T-helper 2 cell (primary cell): Measurements from ENCODE around the gene KBTBD12.
"Not testable (repeated sequence)": the region's sequence is repeated elsewhere in the genome, so short reads cannot be mapped to it uniquely, and the experiment has no call there.

Experiments
- DNase-seq, 5 experiments: peaks; one replicate each; pipeline versions ENCODE4 v3.0.0 to v3.0.0-alpha.2; 2012 to 2022
- total RNA-seq, 2 donors: gene quantifications; one replicate each; lab custom pipeline; 2026; lab: John Stamatoyannopoulos, UW

The KBTBD12 gene
- 0 reads per million in 2 donors for total RNA-seq

- no peak for DNase-seq
Measured at GRCh38 chr3:127915115-127915936, at the start of gene KBTBD12. Gene KBTBD12 (plus strand): TSS chr3:127915232. CDS start chr3:127923062, 7,830 bp downstream.

- no peak for DNase-seq
Measured at GRCh38 chr3:127865941-127866340, 49.1 kb upstream of the KBTBD12 start.

GRCh38 chr3:127867412-127867811 is 47.6 kb upstream of the KBTBD12 start:
- no peak for DNase-seq

GRCh38 chr3:127867986-127868385 is 47.0 kb upstream of the KBTBD12 start:
- DNase-seq = peak in 1 of 5 experiments; percentile 24

- DNase-seq = no peak
Measured at GRCh38 chr3:127870156-127870555, 44.9 kb upstream of the KBTBD12 start.

- DNase-seq = not testable (repeated sequence)
Measured at GRCh38 chr3:127874097-127874496, 40.9 kb upstream of the KBTBD12 start.

- no peak for DNase-seq
Measured at GRCh38 chr3:127881586-127881985, 33.4 kb upstream of the KBTBD12 start.

GRCh38 chr3:127884041-127884440 is 31.0 kb upstream of the KBTBD12 start:
- no peak for DNase-seq

GRCh38 chr3:127886231-127886955 is 28.6 kb upstream of the KBTBD12 start:
- DNase-seq = no peak

- no peak for DNase-seq
Measured at GRCh38 chr3:127886956-127887231, 28.1 kb upstream of the KBTBD12 start.

- no peak for DNase-seq
Measured at GRCh38 chr3:127887321-127887720, 27.7 kb upstream of the KBTBD12 start.

- DNase-seq = no peak
Measured at GRCh38 chr3:127888156-127888555, 26.9 kb upstream of the KBTBD12 start.

GRCh38 chr3:127888564-127889107 is 26.4 kb upstream of the KBTBD12 start:
- no peak for DNase-seq

- no peak for DNase-seq
Measured at GRCh38 chr3:127889461-127889863, 25.6 kb upstream of the KBTBD12 start.

GRCh38 chr3:127889976-127890650 is 24.9 kb upstream of the KBTBD12 start:
- DNase-seq = no peak

- DNase-seq = peak in 1 of 5 experiments; percentile 67
Measured at GRCh38 chr3:127890651-127891290, 24.3 kb upstream of the KBTBD12 start.

GRCh38 chr3:127894481-127894880 is 20.6 kb upstream of the KBTBD12 start:
- DNase-seq = no peak

- DNase-seq = no peak
Measured at GRCh38 chr3:127899200-127899599, 15.8 kb upstream of the KBTBD12 start.

- DNase-seq = no peak
Measured at GRCh38 chr3:127899766-127900165, 15.3 kb upstream of the KBTBD12 start.

GRCh38 chr3:127900536-127900935 is 14.5 kb upstream of the KBTBD12 start:
- DNase-seq = no peak

- DNase-seq = no peak
Measured at GRCh38 chr3:127902486-127902885, 12.5 kb upstream of the KBTBD12 start.

GRCh38 chr3:127903611-127904375 is 11.2 kb upstream of the KBTBD12 start:
- no peak for DNase-seq
